Ovary (tissue), 10 donors: ENCODE data around the gene MKRN2OS. TPM values are rescaled to one million over a fixed set of nuclear protein-coding genes. Genes with fewer than 3 reads are reported as not detected.

Source experiments
- DNase-seq, 5 donors: peaks; one replicate each; pipeline ENCODE4 v3.0.0-alpha.2; 2019 to 2020
- H3K27ac ChIP-seq, 2 donors: fragments of 200-600 bp; one replicate each; pipeline versions ENCODE4 v1.5.1 to v1.8.0; 2019 to 2022
- H3K27me3 ChIP-seq: fragments of 200-600 bp; one replicate; pipeline ENCODE4 v1.8.0; 2022
- H3K36me3 ChIP-seq: fragments of 200-600 bp; sonication (generic); one replicate; pipeline ENCODE4 v1.5.1; 2019
- H3K4me1 ChIP-seq: one replicate; pipeline ENCODE4 v1.8.1; 2013; ENCODE audit warnings: mild to moderate bottlenecking, moderate library complexity; ENCODE audit not compliant: insufficient read depth
- H3K4me3 ChIP-seq: fragments of 200-600 bp; sonication (generic); one replicate; pipeline ENCODE4 v1.5.1; 2017
- H3K9me3 ChIP-seq, 2 donors: fragments of 200-600 bp in 1 of 2; sonication (generic) in 1 of 2; one replicate each; pipeline versions ENCODE4 v1.5.1 to v1.8.1; 2013 to 2019; ENCODE audit warnings: mild to moderate bottlenecking in 1 of 2, moderate library complexity in 1 of 2
- CTCF ChIP-seq, 3 donors: fragments of 450-650 bp in 2 of 3; fragments of 200-600 bp in 1 of 3; IDR thresholded peaks; one replicate each; pipeline versions ENCODE4 v1.5.1 to v1.8.0; 2016 to 2022; ENCODE audit warnings: antibody characterized with exemption in 3 of 3, mild to moderate bottlenecking in 1 of 3
- EP300 ChIP-seq: sonication (generic); formaldehyde crosslinking; IDR thresholded peaks from one replicate; pipeline ENCODE4 v1.6.1; 2017; ENCODE audit warnings: antibody characterized with exemption
- POLR2A ChIP-seq: fragments of 450-650 bp; IDR thresholded peaks from one replicate; pipeline ENCODE4 v1.6.1; 2017; ENCODE audit warnings: antibody characterized with exemption, mild to moderate bottlenecking, moderate library complexity
- WGBS, 3 donors: extraction: QIAGEN DNeasy Blood & Tissue Kit in 1 of 3; methylation state at CpG; one replicate each; pipeline versions ENCODE4 v1.1.5 to v1.1.7; 2013 to 2017; 5-methylcytosine and 5-hydroxymethylcytosine counted together
- intact Hi-C, 4 donors: fragments of 100-400 bp; cut with DNase I; formaldehyde crosslinking; loops; one replicate each; pipeline versions ENCODE4 v1.11.0 to v1.15.1; 2022 to 2023
- long read RNA-seq, 3 donors: library from polyadenylated mRNA in 2 of 3; unstranded in 2 of 3; transcript quantifications; one replicate each; pipeline ENCODE4 v2.0.0 and lab custom pipeline, GENCODE V29; 2021 to 2026
- polyA plus RNA-seq, 2 donors: library from polyadenylated mRNA; stranded (reverse); fragments of 200-250 nt in 1 of 2; fragments of 350-450 nt in 1 of 2; fragmentation: Illumina TruSeq in 1 of 2; extraction: RNeasy Lipid Tissue Mini Kit (QIAGEN cat#74804) in 1 of 2; gene quantifications; one replicate each; pipeline ENCODE4 v1.2.3, GENCODE V29; 2013 to 2014
- total RNA-seq, 7 donors: library from RNA; depleted of rRNA in 2 of 7; stranded (reverse); fragments of >200 nt in 2 of 7; fragmentation: NEBNext Ultra II Directional in 3 of 7; extraction: Animal tissue kit (Norgen Biotek cat#: 25700) in 3 of 7; gene quantifications; one replicate each; pipeline versions ENCODE4 v1.1.0 to v1.2.4, GENCODE V29; 2016 to 2023
- donor health status: DM: no; HTN: no; CAD: no; lungs with moderate emphysema.
- donor health status: DM: no; HTN: no; CAD: no.
- donor health status: Bipolar disorder and iron deficiency.
- donor health status: DM: yes; HTN: yes; CAD: no.
- donor health status: DM: no; HTN: no; CAD: no.
- donor health status: DM: yes; HTN: yes; CAD: no.

The MKRN2OS gene
- total RNA-seq (1 to 10 TPM in 1 of 7 donors, under 1 TPM in 1, not detected in 5; 0.27 to 1.1 TPM), polyA plus RNA-seq (not detected)
- long read RNA-seq, donor 1, partial matches to known transcripts: 0 of 5 reads
- long read RNA-seq, donor 1, other reads (novel, unspliced or antisense): 5 of 5 reads
- long read RNA-seq, donor 2, partial matches to known transcripts: 10 of 43 reads
- long read RNA-seq, donor 2, other reads (novel, unspliced or antisense): 33 of 43 reads
- long read RNA-seq, donor 3, partial matches to known transcripts: 0 of 3 reads
- long read RNA-seq, donor 3, other reads (novel, unspliced or antisense): 3 of 3 reads

- intact Hi-C loops: no loop called here
- Histone ChIP-seq H3K4me3 (no peak within 1 kb of the TSS), H3K9me3 (no peaks in the 10 kb centered on the region), H3K27ac (no peak within 1 kb of the TSS), H3K36me3 (no peaks in the 10 kb centered on the region), H3K27me3 (no peaks in the 10 kb centered on the region), H3K4me1 (no peaks in the 10 kb centered on the region)
- DNase-seq: no peak
- TF ChIP-seq EP300 (no peak), POLR2A (no peak), CTCF (IDR thresholded peaks at IDR 0.05) (no peak)
- 40 to 56% (median 47%) methylated on average over 4 of the region's 4 CpGs for WGBS, 3 donors
Measured at GRCh38 chr3:12545473-12545791, at the start of gene MKRN2OS. MKRN2OS (minus strand) TSS chr3:12545499; CDS start chr3:12545464, 35 bp downstream.

GRCh38 chr3:12593473-12593872 is 48.2 kb upstream of the MKRN2OS start:
- no peaks in the 10 kb centered on the region for H3K4me1 ChIP-seq
- no peaks in the 10 kb centered on the region for H3K36me3 ChIP-seq
- peak overlapping the region in 1 of 2 donors; percentile 24 for H3K27ac ChIP-seq
- H3K4me3 ChIP-seq: no peak overlapping the region
- no peak for TF ChIP-seq POLR2A
- TF ChIP-seq CTCF (IDR thresholded peaks at IDR 0.05): no peak
- TF ChIP-seq EP300: no peak
- no peak for DNase-seq
- 79 to 83% (median 79%) methylated on average over 3 of the region's 3 CpGs for WGBS, 3 donors
- no peaks in the 10 kb centered on the region for H3K9me3 ChIP-seq
- H3K27me3 ChIP-seq: no peaks in the 10 kb centered on the region
- intact Hi-C loops: no loop called here

- no peaks in the 10 kb centered on the region for H3K36me3 ChIP-seq
- WGBS, 3 donors: 56 to 66% (median 62%) methylated on average over 4 of the region's 4 CpGs
Measured at GRCh38 chr3:12591997-12592715, 46.9 kb upstream of the MKRN2OS start.

GRCh38 chr3:12591456-12591855 is 46.2 kb upstream of the MKRN2OS start:
- H3K9me3 ChIP-seq: no peaks in the 10 kb centered on the region
- no peaks in the 10 kb centered on the region for H3K4me1 ChIP-seq
- DNase-seq: no peak
- H3K27ac ChIP-seq: peak overlapping the region in 1 of 2 donors; percentile 24
- intact Hi-C loops: no loop called here
- no peak overlapping the region for H3K4me3 ChIP-seq
- H3K27me3 ChIP-seq: no peaks in the 10 kb centered on the region
- no peaks in the 10 kb centered on the region for H3K36me3 ChIP-seq
- 94 to 97% (median 96%) methylated on average over 6 of the region's 6 CpGs for WGBS, 3 donors
- TF ChIP-seq POLR2A (no peak), EP300 (no peak), CTCF (IDR thresholded peaks at IDR 0.05) (no peak)

More at GRCh38 chr3:12591997-12592715, 46.9 kb upstream of the MKRN2OS start:
- H3K27me3 ChIP-seq: no peaks in the 10 kb centered on the region
- H3K27ac ChIP-seq: peak overlapping the region in 1 of 2 donors; percentile 24
- intact Hi-C loops: no loop called here
- DNase-seq: no peak
- TF ChIP-seq POLR2A: no peak
- no peak for TF ChIP-seq CTCF (IDR thresholded peaks at IDR 0.05)
- TF ChIP-seq EP300: no peak
- H3K4me1 ChIP-seq: no peaks in the 10 kb centered on the region
- H3K9me3 ChIP-seq: no peaks in the 10 kb centered on the region
- H3K4me3 ChIP-seq: no peak overlapping the region
